ENCODE data around the gene CDC42EP1.
"Not testable (repeated sequence)": the region's sequence is repeated elsewhere in the genome, so short reads cannot be mapped to it uniquely, and the experiment has no call there.

DNA sequence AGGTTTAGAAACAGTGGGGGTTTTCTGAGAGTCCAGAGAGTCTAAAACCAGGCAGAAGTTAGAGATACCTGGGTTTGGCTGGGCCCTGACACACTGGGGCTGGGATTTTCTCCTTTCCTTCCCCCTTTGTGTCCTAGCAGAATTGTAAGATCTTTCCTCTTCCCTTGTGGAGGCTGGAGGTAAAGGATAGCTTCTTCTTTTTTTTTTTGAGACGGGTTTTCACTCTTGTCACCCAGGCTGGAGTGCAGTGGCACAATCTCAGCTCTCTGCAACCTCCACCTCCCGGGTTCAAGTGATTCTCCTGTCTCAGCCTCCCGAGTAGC, 49.8 kb downstream of the CDC42EP1 start:
- TF ChIP-seq CTCF (IDR thresholded peaks at IDR 0.05; ENCODE audit: extremely low read depth in 1 of 2, insufficient read depth in 1 of 2, low read depth in 1 of 2, low read length in 2 of 2); POLR2A (IDR thresholded peaks at IDR 0.05; ENCODE audit: low read depth, low read length); GATA2 (IDR thresholded peaks at IDR 0.05; ENCODE audit: insufficient read depth, insufficient read length, low read depth, low read length): not testable (repeated sequence)

Measured in endothelial cell of umbilical vein (primary cell).